ENCODE measurements around the gene DSCAML1.

The DSCAML1 gene

GRCh38 chr11:117415358-117415896, 381.6 kb downstream of the DSCAML1 start:
- Histone ChIP-seq H3K36me3 (ENCODE audit: insufficient read depth, low read length) (no peaks in the 10 kb centered on the region), H3F3A (ENCODE audit: insufficient read depth, low read length) (no peaks in the 10 kb centered on the region), H3K27me3 (ENCODE audit: insufficient read depth, low read length) (no peaks in the 10 kb centered on the region), H3K9me3 (ENCODE audit: low read length) (no peaks in the 10 kb centered on the region), H3K4me2 (ENCODE audit: low read length) (no peak overlapping the region), H3K4me3 (ENCODE audit: low read depth, low read length, poor library complexity, severe bottlenecking) (no peak overlapping the region), H3K9ac (ENCODE audit: low read length) (no peak overlapping the region), H2AFZ (ENCODE audit: low read length) (no peak overlapping the region), H3K9me2 (ENCODE audit: low read depth, low read length) (no peaks in the 10 kb centered on the region), H3K4me1 (ENCODE audit: insufficient read depth, low read length, severe bottlenecking) (no peaks in the 10 kb centered on the region), H3K79me2 (ENCODE audit: insufficient read depth, low read length) (no peaks in the 10 kb centered on the region), H4K20me1 (ENCODE audit: insufficient read depth, low read length) (no peaks in the 10 kb centered on the region), H3K27ac (ENCODE audit: low read depth, low read length, poor library complexity, severe bottlenecking) (no peak overlapping the region)
- TF ChIP-seq, protein P1, sequence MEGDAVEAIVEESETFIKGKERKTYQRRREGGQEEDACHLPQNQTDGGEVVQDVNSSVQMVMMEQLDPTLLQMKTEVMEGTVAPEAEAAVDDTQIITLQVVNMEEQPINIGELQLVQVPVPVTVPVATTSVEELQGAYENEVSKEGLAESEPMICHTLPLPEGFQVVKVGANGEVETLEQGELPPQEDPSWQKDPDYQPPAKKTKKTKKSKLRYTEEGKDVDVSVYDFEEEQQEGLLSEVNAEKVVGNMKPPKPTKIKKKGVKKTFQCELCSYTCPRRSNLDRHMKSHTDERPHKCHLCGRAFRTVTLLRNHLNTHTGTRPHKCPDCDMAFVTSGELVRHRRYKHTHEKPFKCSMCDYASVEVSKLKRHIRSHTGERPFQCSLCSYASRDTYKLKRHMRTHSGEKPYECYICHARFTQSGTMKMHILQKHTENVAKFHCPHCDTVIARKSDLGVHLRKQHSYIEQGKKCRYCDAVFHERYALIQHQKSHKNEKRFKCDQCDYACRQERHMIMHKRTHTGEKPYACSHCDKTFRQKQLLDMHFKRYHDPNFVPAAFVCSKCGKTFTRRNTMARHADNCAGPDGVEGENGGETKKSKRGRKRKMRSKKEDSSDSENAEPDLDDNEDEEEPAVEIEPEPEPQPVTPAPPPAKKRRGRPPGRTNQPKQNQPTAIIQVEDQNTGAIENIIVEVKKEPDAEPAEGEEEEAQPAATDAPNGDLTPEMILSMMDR (IDR thresholded peaks at IDR 0.05; ENCODE audit: low read length), result no peak
- TF ChIP-seq EZH2 (IDR thresholded peaks at IDR 0.05; ENCODE audit: borderline replicate concordance, low read length), result no peak

DNA sequence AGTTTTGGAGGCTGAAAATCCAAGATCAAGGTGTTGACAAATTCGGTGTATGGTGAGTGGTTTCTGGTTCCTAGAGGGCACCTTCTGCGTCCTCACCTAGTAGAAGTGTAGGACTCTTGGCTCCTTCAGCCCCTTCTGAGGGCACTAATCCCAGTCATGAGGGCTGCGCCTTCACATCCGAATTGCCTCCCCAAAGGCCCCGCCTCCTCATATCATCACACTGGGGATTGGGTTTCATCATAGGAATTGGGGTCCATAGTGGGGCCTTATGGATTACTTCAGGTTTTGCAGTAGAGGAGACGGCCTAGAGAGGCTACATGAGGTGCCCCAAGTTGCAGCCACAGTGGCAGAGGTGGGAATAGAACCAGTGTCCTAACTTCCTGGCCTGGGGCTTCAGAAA, 382.3 kb downstream of the DSCAML1 start:
- Histone ChIP-seq H3K36me3 (ENCODE audit: insufficient read depth, low read length) (no peaks in the 10 kb centered on the region), H3K79me2 (ENCODE audit: insufficient read depth, low read length) (no peaks in the 10 kb centered on the region), H3K4me1 (ENCODE audit: insufficient read depth, low read length, severe bottlenecking) (no peaks in the 10 kb centered on the region), H3F3A (ENCODE audit: insufficient read depth, low read length) (no peaks in the 10 kb centered on the region), H3K27ac (ENCODE audit: low read depth, low read length, poor library complexity, severe bottlenecking) (no peak overlapping the region), H3K4me2 (ENCODE audit: low read length) (no peak overlapping the region), H3K9me2 (ENCODE audit: low read depth, low read length) (no peaks in the 10 kb centered on the region), H2AFZ (ENCODE audit: low read length) (no peak overlapping the region), H3K27me3 (ENCODE audit: insufficient read depth, low read length) (no peaks in the 10 kb centered on the region), H4K20me1 (ENCODE audit: insufficient read depth, low read length) (no peaks in the 10 kb centered on the region), H3K4me3 (ENCODE audit: low read depth, low read length, poor library complexity, severe bottlenecking) (no peak overlapping the region), H3K9me3 (ENCODE audit: low read length) (no peaks in the 10 kb centered on the region), H3K9ac (ENCODE audit: low read length) (no peak overlapping the region)
- TF ChIP-seq EZH2 (IDR thresholded peaks at IDR 0.05; ENCODE audit: borderline replicate concordance, low read length), result no peak
- TF ChIP-seq, protein P1 (IDR thresholded peaks at IDR 0.05; ENCODE audit: low read length), result no peak

- H3K9ac ChIP-seq (ENCODE audit: low read length), result no peak overlapping the region
- no peaks in the 10 kb centered on the region for H3K4me1 ChIP-seq (ENCODE audit: insufficient read depth, low read length, severe bottlenecking)
- H3K79me2 ChIP-seq (ENCODE audit: insufficient read depth, low read length), result no peaks in the 10 kb centered on the region
- no peak overlapping the region for H2AFZ ChIP-seq (ENCODE audit: low read length)
- H3K4me2 ChIP-seq (ENCODE audit: low read length), result no peak overlapping the region
- no peaks in the 10 kb centered on the region for H3K9me2 ChIP-seq (ENCODE audit: low read depth, low read length)
- no peaks in the 10 kb centered on the region for H3K9me3 ChIP-seq (ENCODE audit: low read length)
- no peaks in the 10 kb centered on the region for H3K27me3 ChIP-seq (ENCODE audit: insufficient read depth, low read length)
- H3K36me3 ChIP-seq (ENCODE audit: insufficient read depth, low read length), result no peaks in the 10 kb centered on the region
- no peak overlapping the region for H3K4me3 ChIP-seq (ENCODE audit: low read depth, low read length, poor library complexity, severe bottlenecking)
- H3F3A ChIP-seq (ENCODE audit: insufficient read depth, low read length), result no peaks in the 10 kb centered on the region
- H3K27ac ChIP-seq (ENCODE audit: low read depth, low read length, poor library complexity, severe bottlenecking), result no peak overlapping the region
- H4K20me1 ChIP-seq (ENCODE audit: insufficient read depth, low read length), result no peaks in the 10 kb centered on the region
- TF ChIP-seq EZH2 (IDR thresholded peaks at IDR 0.05; ENCODE audit: borderline replicate concordance, low read length), result no peak
- TF ChIP-seq, protein P1 (IDR thresholded peaks at IDR 0.05; ENCODE audit: low read length), result no peak
Observed at GRCh38 chr11:117413616-117414015, 383.4 kb downstream of the DSCAML1 start.

Data from OCI-LY1 (cell line).